ENCODE results near the gene IAPP. TPM values are rescaled to one million over a fixed set of nuclear protein-coding genes. Genes with fewer than 3 reads are reported as not detected.

The IAPP gene
- total RNA-seq, 1 experiment from 2014 or later: not detected

DNA sequence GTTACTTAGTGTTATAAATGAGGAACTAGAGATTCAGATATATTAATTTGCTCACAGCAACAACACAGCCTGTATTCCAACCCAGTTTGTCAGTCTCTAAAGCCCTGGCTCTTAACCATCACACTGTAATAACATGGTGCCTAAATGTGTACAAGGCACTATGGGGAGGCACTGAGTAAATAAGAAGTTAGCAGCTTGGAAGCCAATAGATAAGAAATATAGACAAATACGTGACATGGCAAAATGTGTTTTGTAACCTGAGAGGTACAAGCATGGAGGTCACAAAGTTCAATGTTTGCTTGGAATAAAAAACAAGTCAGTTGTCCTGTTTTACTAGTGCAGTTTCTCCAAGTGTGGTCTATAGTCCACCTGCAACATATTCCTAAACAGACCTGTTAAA is 21.7 kb upstream of the IAPP start:
- no peak overlapping the region for H3K9ac ChIP-seq (ENCODE audit: extremely low read depth, insufficient read length, low read length)
- no peak overlapping the region for H2BK120ac ChIP-seq (ENCODE audit: low read depth, low read length, poor library complexity, severe bottlenecking)
- Mint-ChIP-seq H3K4me1 (peaks cover 0 to 2% of the 10 kb centered on the region in 2 experiments; a peak in 3 of 4 replicates), H3K27me3 (ENCODE audit: low read depth) (no peaks in the 10 kb centered on the region), H3K27ac (no peak overlapping the region), H3K4me3 (no peak overlapping the region), H3K36me3 (ENCODE audit: insufficient read depth in 1 of 3, low read depth in 3 of 3) (no peaks in the 10 kb centered on the region), H3K9me3 (no peaks in the 10 kb centered on the region)
- no peak overlapping the region for H2BK12ac ChIP-seq (ENCODE audit: insufficient read length, low read depth, low read length)
- H3K4ac ChIP-seq (ENCODE audit: low read depth, low read length): no peak overlapping the region
- H3K23me2 ChIP-seq (ENCODE audit: insufficient read length, low read depth, low read length, poor library complexity, severe bottlenecking): no peaks in the 10 kb centered on the region
- no peak overlapping the region for H2BK15ac ChIP-seq (ENCODE audit: low read depth, low read length)
- H3K79me2 ChIP-seq (ENCODE audit: insufficient read depth, low read length): no peaks in the 10 kb centered on the region
- no peaks in the 10 kb centered on the region for H3K27me3 ChIP-seq (ENCODE audit: insufficient read depth, low read length)
- no peak overlapping the region for H3K27ac ChIP-seq (ENCODE audit: insufficient read length, low read depth, low read length)
- no peak overlapping the region for H4K8ac ChIP-seq (replicated peaks; ENCODE audit: insufficient read length, low read depth, low read length)
- TF ChIP-seq, protein P1, sequence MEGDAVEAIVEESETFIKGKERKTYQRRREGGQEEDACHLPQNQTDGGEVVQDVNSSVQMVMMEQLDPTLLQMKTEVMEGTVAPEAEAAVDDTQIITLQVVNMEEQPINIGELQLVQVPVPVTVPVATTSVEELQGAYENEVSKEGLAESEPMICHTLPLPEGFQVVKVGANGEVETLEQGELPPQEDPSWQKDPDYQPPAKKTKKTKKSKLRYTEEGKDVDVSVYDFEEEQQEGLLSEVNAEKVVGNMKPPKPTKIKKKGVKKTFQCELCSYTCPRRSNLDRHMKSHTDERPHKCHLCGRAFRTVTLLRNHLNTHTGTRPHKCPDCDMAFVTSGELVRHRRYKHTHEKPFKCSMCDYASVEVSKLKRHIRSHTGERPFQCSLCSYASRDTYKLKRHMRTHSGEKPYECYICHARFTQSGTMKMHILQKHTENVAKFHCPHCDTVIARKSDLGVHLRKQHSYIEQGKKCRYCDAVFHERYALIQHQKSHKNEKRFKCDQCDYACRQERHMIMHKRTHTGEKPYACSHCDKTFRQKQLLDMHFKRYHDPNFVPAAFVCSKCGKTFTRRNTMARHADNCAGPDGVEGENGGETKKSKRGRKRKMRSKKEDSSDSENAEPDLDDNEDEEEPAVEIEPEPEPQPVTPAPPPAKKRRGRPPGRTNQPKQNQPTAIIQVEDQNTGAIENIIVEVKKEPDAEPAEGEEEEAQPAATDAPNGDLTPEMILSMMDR (conservative IDR thresholded peaks at IDR 0.05): no peak
- H4K5ac ChIP-seq (ENCODE audit: insufficient read length, low read depth, low read length): no peak overlapping the region
- no peak overlapping the region for H3K23ac ChIP-seq (ENCODE audit: insufficient read length, low read depth, low read length)
- H2BK20ac ChIP-seq (ENCODE audit: low read depth, low read length, poor library complexity, severe bottlenecking): no peak overlapping the region
- no peak overlapping the region for H2AK5ac ChIP-seq (ENCODE audit: insufficient read length, low read length)
- H3K4me2 ChIP-seq (ENCODE audit: insufficient read depth, insufficient read length, low read length): no peak overlapping the region
- no peak overlapping the region for H3T11ph ChIP-seq (ENCODE audit: low read length)
- H3K56ac ChIP-seq (ENCODE audit: insufficient read length, low read depth, low read length): no peak overlapping the region
- no peak overlapping the region for H2AFZ ChIP-seq (ENCODE audit: low read length)
- H3K14ac ChIP-seq (ENCODE audit: insufficient read depth, low read length): no peak overlapping the region
- H4K20me1 ChIP-seq (ENCODE audit: control insufficient read depth, insufficient read depth, insufficient read length): no peaks in the 10 kb centered on the region
- no CpG with 5 or more reads among the region's 1 CpG for WGBS (ENCODE audit: extremely low coverage, insufficient read length, low lambda C conversion rate)
- H3K4me1 ChIP-seq (ENCODE audit: insufficient read depth, low read length): no peaks in the 10 kb centered on the region
- no peaks in the 10 kb centered on the region for H3K79me1 ChIP-seq (ENCODE audit: insufficient read depth, low read depth, low read length, poor library complexity, severe bottlenecking)
- no peak overlapping the region for H3K18ac ChIP-seq (ENCODE audit: insufficient read length, low read depth, low read length)
- no peak overlapping the region for H2BK5ac ChIP-seq (ENCODE audit: insufficient read length, low read length)
- H3K9me3 ChIP-seq (ENCODE audit: control insufficient read depth, low read depth, low read length): no peaks in the 10 kb centered on the region
- no peak for DNase-seq
- H4K91ac ChIP-seq (ENCODE audit: insufficient read length, low read depth, low read length): no peak overlapping the region
